SKM-1 treated with dmso at 0.1 percent for 144 hours (cell line): Measurements from ENCODE around the gene TAOK1.
A peak's percentile ranks its signal among the peaks of the same experiment; 100 is the strongest.

ENCODE experiments used
- DNase-seq: peaks from one replicate; lab custom pipeline; 2025; ENCODE audit not compliant: unreplicated experiment; lab: John Stamatoyannopoulos, UW

Gene TAOK1

GRCh38 chr17:29581583-29582253 lies 191.6 kb downstream of the TAOK1 start:
- DNase-seq = no peak

GRCh38 chr17:29582254-29582765 lies 192.1 kb downstream of the TAOK1 start:
- DNase-seq = no peak

- no peak for DNase-seq
Observed at GRCh38 chr17:29582772-29583171, 192.6 kb downstream of the TAOK1 start.

GRCh38 chr17:29583324-29584248 lies 193.4 kb downstream of the TAOK1 start:
- DNase-seq = no peak

- DNase-seq = no peak
Observed at GRCh38 chr17:29584452-29585079, 194.4 kb downstream of the TAOK1 start.

GRCh38 chr17:29585080-29585751 lies 195.1 kb downstream of the TAOK1 start:
- no peak for DNase-seq

- no peak for DNase-seq
Observed at GRCh38 chr17:29586676-29587469, 196.7 kb downstream of the TAOK1 start.

- DNase-seq = no peak
Observed at GRCh38 chr17:29587591-29587990, 197.4 kb downstream of the TAOK1 start.

- DNase-seq = no peak
Observed at GRCh38 chr17:29588017-29588561, 197.9 kb downstream of the TAOK1 start.

GRCh38 chr17:29588562-29589411 lies 198.6 kb downstream of the TAOK1 start:
- no peak for DNase-seq

GRCh38 chr17:29589524-29590410 lies 199.6 kb downstream of the TAOK1 start, which contains the start of gene GIT1:
GIT1 (minus strand) TSS chr17:29589648; CDS start chr17:29589378, 270 bp downstream.
- DNase-seq = peak; percentile 80

- DNase-seq = no peak
Observed at GRCh38 chr17:29590411-29591145, 200.4 kb downstream of the TAOK1 start.

GRCh38 chr17:29591146-29591736 lies 201.1 kb downstream of the TAOK1 start:
- DNase-seq = no peak

GRCh38 chr17:29591737-29592608 lies 201.8 kb downstream of the TAOK1 start:
- DNase-seq = peak; percentile 69

- DNase-seq = peak; percentile 15
Observed at GRCh38 chr17:29592850-29593551, 202.8 kb downstream of the TAOK1 start, which contains the start of gene ANKRD13B. ANKRD13B (plus strand) TSS chr17:29593132; CDS start chr17:29593622, 490 bp downstream.
